GM21390 (cell line): ENCODE measurements around the gene PRSS50.

Source experiments
- ATAC-seq: cut with Tn5 transposase; IDR thresholded peaks from one replicate; pipeline ENCODE4 v1.9.1; 2021; ENCODE audit not compliant: unreplicated experiment

Gene PRSS50

GRCh38 chr3:46725621-46726314 is 8.1 kb upstream of the PRSS50 start:
- no peak for ATAC-seq

GRCh38 chr3:46724424-46724823 is 6.8 kb upstream of the PRSS50 start:
- ATAC-seq, result no peak

GRCh38 chr3:46722443-46722842 is 4.8 kb upstream of the PRSS50 start:
- no peak for ATAC-seq

GRCh38 chr3:46721009-46721408 is 3.3 kb upstream of the PRSS50 start:
- ATAC-seq, result no peak

DNA sequence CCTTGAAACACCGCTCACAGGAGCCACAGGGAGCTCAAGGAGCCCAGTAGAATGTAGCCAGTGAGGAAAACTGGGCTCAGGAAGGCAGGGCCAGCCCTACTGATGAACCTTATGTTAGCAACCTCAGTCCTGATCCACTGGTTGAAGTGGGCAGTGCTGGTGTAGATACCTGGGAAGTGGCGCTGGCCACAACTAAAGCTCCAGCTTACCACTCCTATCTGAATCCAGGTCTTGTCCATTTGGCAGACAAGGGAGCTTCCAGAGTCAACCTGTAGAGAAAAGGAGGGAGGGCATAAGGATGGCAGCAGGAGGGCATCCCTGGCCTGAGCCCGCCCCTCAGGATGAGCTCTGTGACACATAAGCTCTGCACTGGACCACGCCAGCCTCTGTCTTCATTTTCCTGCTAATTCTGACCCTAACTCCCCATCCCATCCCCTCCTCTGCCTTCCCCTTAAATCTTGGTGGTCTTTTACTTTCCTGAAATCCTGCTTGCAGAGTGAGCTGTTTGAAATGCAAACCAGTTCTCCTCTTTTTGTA is 2.1 kb upstream of the PRSS50 start:
- no peak for ATAC-seq

DNA sequence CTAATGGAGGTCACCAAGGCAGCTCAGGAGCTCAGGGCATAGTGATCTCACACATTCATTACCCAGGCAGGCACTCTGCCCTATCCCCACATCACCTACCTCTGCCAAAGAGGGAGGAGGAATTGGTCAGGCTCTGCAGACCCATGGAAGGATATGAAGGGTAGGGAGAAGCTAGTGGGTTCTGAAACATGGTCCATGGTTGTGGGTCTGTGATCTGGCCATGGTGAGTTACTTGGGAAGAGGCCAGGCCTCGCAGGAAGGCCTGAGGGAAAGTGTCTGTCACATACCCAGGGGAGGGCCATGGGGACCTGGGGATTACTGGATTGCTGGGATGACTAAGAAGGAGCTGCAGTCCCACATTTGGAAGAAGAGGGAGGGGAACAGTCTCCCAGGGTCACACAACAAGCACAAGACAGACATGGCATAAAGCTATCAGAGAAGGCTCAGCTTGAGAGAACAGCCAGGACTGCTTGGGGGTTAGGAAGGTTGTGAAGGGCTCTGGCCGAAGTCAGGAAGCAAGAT is 1.4 kb upstream of the PRSS50 start:
- ATAC-seq, result no peak

- ATAC-seq, result no peak
These were observed 918 bp downstream of the PRSS50 start for GRCh38 chr3:46716461-46717441.

GRCh38 chr3:46715507-46716175 is 2.0 kb downstream of the PRSS50 start:
- ATAC-seq, result no peak

DNA sequence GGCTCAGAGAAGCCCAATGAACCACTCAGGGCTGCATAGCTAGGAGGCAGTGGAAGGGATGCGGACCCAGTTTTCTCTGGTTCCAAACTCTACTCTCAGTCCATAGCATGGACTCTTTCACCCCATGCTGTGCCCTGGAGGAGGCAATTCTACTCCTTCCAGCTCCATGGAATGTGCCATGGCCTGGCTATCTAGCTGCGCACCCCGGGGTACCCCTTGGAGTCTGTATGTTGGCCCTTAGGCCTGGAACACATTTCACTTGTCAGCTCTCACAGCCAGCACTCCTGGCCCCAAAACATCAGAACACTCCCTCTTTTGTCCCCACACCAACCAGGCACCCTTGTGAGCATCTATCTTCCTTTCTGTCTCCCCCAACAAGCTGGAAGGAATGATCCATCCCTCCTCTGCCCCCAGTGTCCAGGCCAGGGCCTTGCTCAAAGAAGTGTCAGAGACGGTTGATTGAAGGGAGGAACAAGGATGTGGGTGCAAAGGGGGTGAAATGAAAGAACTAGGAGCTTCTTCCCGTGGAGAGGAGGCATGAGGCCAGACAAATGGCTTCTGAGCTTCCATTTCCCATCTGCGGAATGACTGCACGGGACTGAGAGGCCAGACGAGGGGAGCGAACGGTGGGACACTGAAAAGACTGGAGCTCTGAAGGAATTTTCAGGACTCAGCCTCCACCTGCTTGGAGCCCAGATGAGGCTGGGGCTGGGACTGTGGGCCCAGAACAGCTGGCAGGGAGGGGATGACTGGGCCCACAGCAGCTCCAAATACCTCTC is 2.8 kb downstream of the PRSS50 start:
- no peak for ATAC-seq

DNA sequence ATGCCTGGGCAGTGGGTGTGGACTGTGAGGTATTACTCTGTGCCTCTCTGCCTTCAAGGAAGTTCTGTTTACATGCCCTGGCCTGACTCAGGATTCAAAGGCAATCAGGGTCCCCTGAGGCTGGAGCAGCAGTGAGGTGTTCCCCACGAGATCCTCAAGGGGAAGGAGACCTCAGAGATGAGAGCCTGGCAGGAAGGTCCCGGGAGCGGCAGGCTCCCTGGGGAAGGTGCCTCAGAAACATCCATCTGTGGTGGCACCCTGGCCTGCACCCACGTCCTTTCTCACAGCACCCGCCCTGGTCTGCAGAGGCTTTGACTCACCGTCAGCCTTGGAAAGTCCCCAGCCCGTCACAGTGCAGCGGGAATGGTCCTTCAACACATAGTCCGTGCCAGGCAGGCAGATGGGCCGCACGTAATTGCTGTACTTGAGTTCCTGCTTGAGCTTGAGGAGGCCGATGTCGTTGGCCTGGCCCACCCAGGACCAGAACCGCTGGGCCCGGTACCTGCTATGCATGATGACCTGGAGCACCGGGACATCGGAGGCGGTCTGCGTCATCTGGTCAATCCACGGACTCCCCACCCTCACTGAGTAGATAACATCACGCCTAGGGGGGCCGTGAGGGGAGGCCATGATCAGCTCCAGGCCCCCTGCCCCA is 3.6 kb downstream of the PRSS50 start:
- no peak for ATAC-seq

DNA sequence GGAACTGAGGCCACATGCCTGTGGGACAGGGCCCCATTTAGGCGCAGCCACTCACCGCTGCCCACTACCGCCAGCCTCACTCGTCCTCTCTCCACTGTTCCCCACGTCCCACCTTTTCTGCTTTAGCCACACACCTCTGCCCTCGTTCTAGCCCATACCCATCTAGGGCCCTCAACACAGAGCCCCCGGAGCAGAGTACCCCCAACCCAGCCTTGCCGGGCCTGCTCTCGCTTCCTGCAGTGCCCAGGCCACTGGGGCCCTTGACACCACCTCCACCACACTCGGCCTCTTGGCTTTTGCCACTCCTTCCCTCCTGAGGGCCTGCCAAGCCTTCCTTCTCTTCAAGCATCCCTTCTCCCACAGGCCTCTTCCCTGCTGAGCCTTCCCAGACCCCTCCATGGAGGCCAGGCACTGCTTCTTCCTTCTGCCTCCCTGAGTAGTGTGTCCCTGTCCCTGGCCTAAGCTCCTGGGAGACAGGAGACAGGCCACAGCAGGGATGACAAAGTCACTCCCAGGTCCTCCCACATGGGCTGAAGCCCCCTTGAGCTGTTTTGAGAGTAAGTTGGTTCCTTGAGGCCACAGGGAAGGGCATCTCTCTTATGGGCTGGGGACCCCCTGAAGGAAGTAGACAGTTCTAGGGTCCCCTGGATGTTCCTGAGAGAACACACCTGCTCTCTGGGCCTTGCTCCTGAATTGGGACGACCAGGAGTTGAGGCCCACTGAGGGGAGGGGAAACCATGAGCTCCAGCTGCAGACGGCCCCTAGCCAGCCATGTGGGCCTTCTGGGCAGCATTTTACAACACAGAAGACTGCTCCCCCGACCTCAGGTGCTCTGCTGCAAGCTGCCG is 4.4 kb downstream of the PRSS50 start:
- ATAC-seq, result no peak

GRCh38 chr3:46712191-46713049 is 5.2 kb downstream of the PRSS50 start:
- ATAC-seq, result no peak

DNA sequence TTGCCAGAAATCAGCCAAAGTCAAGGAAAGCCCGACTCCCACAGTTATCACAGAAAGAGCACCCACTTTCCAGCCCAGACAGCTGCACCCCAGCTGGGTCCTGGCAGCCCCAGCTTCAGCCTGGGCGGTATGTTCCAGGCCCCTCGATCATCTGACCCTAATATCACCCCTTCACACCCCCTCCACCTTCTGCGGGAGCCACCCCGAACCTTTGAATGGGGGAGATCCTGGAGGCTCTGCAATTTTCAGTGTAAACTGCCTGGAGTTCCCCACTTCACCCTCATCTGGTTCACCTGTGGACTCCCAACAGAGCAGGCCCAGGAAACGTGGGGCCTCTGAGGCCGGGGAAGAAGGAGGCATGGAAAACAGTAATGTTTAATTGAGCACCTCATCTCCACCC is 5.9 kb downstream of the PRSS50 start:
- no peak for ATAC-seq

GRCh38 chr3:46711305-46711704 is 6.4 kb downstream of the PRSS50 start:
- ATAC-seq, result no peak

GRCh38 chr3:46710671-46711295 is 6.9 kb downstream of the PRSS50 start:
- no peak for ATAC-seq

DNA sequence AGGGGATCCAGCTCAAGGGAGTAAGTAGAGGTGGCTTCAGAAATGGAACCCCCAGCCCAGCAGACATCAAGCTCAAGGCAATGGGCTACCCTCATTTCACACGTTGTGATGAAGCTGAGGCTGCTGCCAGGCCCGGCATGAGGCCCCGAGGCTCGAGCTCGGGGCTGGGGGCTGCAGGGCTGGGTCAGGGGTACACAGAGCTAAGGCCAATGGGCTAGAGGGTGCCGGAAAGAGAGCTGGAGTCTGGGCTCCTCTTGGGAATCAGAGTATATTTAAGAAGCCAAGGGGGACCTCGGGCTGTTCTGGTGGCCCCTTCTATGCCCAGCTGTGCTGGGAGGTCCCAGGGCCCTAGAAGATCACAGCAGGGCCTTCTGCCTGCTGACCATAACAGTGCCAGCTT is 7.4 kb downstream of the PRSS50 start:
- ATAC-seq, result no peak

DNA sequence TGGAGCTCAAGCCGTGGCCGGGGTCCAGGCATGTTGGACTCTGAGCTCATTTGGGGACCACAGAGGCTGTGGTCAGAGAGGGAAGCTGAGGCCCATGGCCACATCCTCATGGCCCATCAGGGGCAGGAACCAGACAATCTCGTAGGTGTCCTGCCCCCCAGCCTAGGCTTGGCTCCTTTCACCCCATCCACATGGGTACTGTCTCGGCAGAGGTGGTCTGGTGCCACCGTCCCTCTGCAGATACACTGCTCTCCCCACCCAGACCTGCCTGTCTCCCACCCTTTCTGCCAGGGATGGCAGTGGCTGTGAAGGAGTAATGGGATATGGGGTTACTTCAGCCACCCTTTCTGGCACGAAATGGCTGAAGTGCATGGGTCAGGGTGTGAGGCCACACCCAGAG is 7.9 kb downstream of the PRSS50 start:
- no peak for ATAC-seq
